CD4-positive, alpha-beta T cell (primary cell): Measurements from ENCODE around the gene FKBP5. TPM values are rescaled to one million over a fixed set of nuclear protein-coding genes. Genes with fewer than 3 reads are reported as not detected.
A peak's percentile ranks its signal among the peaks of the same experiment; 100 is the strongest.

ENCODE experiments used
- ATAC-seq: fragments of 200-7000 bp; cut with Tn5 transposase; one replicate; pipeline ENCODE4 v1.10.0; 2022; ENCODE audit warnings: mild to moderate bottlenecking; ENCODE audit not compliant: poor library complexity
- CTCF ChIA-PET: fragments of 350-600 bp; sonication (Branson Sonifier 250); formaldehyde crosslinking; loops from one replicate; lab custom pipeline; 2021; ENCODE audit warnings: antibody characterized with exemption, inconsistent platforms; lab: Charles Lee
- POLR2A ChIA-PET: fragments of 350-600 bp; sonication (Branson Sonifier 250); formaldehyde crosslinking; loops from one replicate; lab custom pipeline; 2021; ENCODE audit warnings: antibody characterized with exemption, inconsistent platforms; lab: Charles Lee
- DNase-seq, 14 experiments: peaks; one replicate each; pipeline ENCODE4 v3.0.0-alpha.2; 2013 to 2020; ENCODE audit warnings: mixed read lengths in 2 of 14
- H3K27ac ChIP-seq, 2 donors: one replicate each; pipeline versions ENCODE4 v1.5.1 to v1.7.0; 2013; ENCODE audit warnings: low read length in 2 of 2, low read depth in 1 of 2, mild to moderate bottlenecking in 1 of 2
- H3K27me3 ChIP-seq, 2 experiments: 1 replicate in 1 of 2; 2 replicates in 1 of 2; pipeline versions ENCODE4 v1.6.1 to v1.7.0; 2013; ENCODE audit warnings: low read length in 2 of 2, control low read depth in 1 of 2, mild to moderate bottlenecking in 1 of 2, moderate library complexity in 1 of 2; ENCODE audit not compliant: insufficient read depth in 2 of 2, control insufficient read depth in 1 of 2
- H3K36me3 ChIP-seq: one replicate; pipeline ENCODE4 v1.6.1; 2013; ENCODE audit warnings: low read length, control low read depth; ENCODE audit not compliant: insufficient read depth
- H3K4me1 ChIP-seq: one replicate; pipeline ENCODE4 v1.6.1; 2013; ENCODE audit warnings: low read length, control low read depth; ENCODE audit not compliant: insufficient read depth
- H3K4me3 ChIP-seq: one replicate; pipeline ENCODE4 v1.5.1; 2013; ENCODE audit warnings: mild to moderate bottlenecking, low read length, moderate library complexity
- H3K9me3 ChIP-seq, 2 experiments: 1 replicate in 1 of 2; 2 replicates in 1 of 2; pipeline versions ENCODE4 v1.6.1 to v1.7.0; 2013; ENCODE audit warnings: low read length in 2 of 2, mild to moderate bottlenecking in 2 of 2, control low read depth in 1 of 2, moderate library complexity in 1 of 2; ENCODE audit not compliant: control insufficient read depth in 1 of 2, insufficient read depth in 1 of 2
- H3K27ac Mint-ChIP-seq: one replicate; pipeline ENCODE4 v1.8.0; 2020; ENCODE audit warnings: mixed read lengths
- H3K27me3 Mint-ChIP-seq: one replicate; pipeline ENCODE4 v1.8.0; 2021; ENCODE audit warnings: mixed read lengths
- H3K36me3 Mint-ChIP-seq: one replicate; pipeline ENCODE4 v1.8.0; 2021; ENCODE audit warnings: low read depth, mixed read lengths
- H3K4me1 Mint-ChIP-seq: one replicate; pipeline ENCODE4 v1.8.0; 2021; ENCODE audit warnings: low read depth, mixed read lengths
- H3K4me3 Mint-ChIP-seq: one replicate; pipeline ENCODE4 v1.8.0; 2020; ENCODE audit warnings: mild to moderate bottlenecking, mixed read lengths
- H3K9me3 Mint-ChIP-seq: one replicate; pipeline ENCODE4 v1.8.0; 2020; ENCODE audit warnings: mixed read lengths
- CTCF ChIP-seq: fragments of 200-600 bp; IDR thresholded peaks from one replicate; pipeline ENCODE4 v1.8.0; 2022; ENCODE audit warnings: antibody characterized with exemption, mild to moderate bottlenecking
- intact Hi-C, 2 experiments: fragments of 100-400 bp; cut with DNase I in 1 of 2; cut with micrococcal nuclease in 1 of 2; formaldehyde crosslinking; loops; one replicate each; pipeline versions ENCODE4 v1.15.1 to v1.9.0; 2023 to 2025; cut with DNase I, micrococcal nuclease
- total RNA-seq, 174 experiments: library from RNA in 2 of 174; stranded (reverse) in 2 of 174; gene quantifications; one replicate each; pipeline ENCODE4 v1.2.3 and lab custom pipeline; 2021 to 2026

FKBP5 gene
- total RNA-seq, 2 experiments from 2014 or later: 72.6 to 75.9 TPM

DNA sequence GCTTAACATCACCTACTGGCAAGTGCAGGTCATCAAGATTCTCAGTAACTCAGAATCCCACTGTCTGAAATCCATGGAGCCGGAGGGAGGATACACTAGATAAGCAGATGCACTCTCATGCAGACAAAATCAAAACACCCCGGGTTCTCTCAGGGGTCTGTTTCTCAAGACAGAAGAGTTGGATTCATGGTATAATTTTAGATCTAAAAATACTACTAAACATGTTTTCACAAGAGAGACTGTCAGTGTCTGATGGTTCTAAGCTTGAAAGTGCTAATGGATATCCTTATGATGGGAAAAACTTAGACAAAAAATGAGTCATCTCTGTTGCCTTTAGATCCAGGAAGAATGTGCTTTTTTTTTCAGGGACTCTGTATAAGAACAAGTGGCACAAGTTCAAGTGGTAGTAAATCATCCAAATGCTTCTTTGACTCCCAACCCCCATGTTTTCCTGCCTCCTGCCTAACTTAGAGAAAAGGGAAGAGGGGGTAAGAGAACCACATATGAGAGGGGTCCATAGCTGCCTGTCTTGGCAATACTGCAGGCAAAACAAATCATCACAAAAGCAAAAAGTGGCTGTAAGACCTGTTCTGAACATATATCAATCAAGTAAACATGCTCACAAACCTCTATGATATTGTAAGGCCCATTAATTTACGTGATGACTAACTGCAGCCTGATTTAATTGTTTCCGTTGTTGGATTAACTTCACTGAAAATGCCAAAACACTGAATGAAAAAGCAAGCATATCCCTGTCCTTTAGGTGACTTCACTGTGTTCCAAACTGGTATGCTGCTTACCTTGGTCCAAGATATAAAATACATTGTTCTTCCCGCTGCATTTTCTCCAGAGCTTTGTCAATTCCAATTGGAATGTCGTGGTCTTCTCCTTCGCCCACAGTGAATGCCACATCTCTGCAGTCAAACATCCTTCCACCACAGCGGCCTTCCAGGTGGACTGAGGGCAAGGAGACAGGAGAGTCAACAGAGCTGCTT is 92.0 kb downstream of the FKBP5 start:
- H3K27ac ChIP-seq: peak overlapping the region; percentile 20 to 60
- H3K4me3 ChIP-seq: no peak overlapping the region
- peaks cover 78% of the 10 kb centered on the region for H3K4me1 ChIP-seq
- no peak for DNase-seq
- TF ChIP-seq CTCF: no peak
- Mint-ChIP-seq H3K4me3 (peak overlapping the region; percentile 62), H3K9me3 (no peaks in the 10 kb centered on the region), H3K4me1 (peaks cover 92% of the 10 kb centered on the region), H3K27me3 (no peaks in the 10 kb centered on the region), H3K36me3 (peaks cover 75% of the 10 kb centered on the region), H3K27ac (peak overlapping the region; percentile 85)
- ATAC-seq: no peak
- H3K27me3 ChIP-seq: no peaks in the 10 kb centered on the region
- ChIA-PET CTCF (interaction anchor here (0.6 to 1.2 kb wide), 2 partner anchors 27 to 74 kb away, joined by 3 read pairs; no protein-coding TSS in a partner anchor), POLR2A (interaction anchor here (1.5 to 3.5 kb wide), 3 partner anchors 9 to 25 kb away, joined by 3 to 12 read pairs (median 6); no protein-coding TSS in a partner anchor)
- intact Hi-C loops: no loop called here
- H3K9me3 ChIP-seq: no peaks in the 10 kb centered on the region
- peaks cover 45% of the 10 kb centered on the region for H3K36me3 ChIP-seq

DNA sequence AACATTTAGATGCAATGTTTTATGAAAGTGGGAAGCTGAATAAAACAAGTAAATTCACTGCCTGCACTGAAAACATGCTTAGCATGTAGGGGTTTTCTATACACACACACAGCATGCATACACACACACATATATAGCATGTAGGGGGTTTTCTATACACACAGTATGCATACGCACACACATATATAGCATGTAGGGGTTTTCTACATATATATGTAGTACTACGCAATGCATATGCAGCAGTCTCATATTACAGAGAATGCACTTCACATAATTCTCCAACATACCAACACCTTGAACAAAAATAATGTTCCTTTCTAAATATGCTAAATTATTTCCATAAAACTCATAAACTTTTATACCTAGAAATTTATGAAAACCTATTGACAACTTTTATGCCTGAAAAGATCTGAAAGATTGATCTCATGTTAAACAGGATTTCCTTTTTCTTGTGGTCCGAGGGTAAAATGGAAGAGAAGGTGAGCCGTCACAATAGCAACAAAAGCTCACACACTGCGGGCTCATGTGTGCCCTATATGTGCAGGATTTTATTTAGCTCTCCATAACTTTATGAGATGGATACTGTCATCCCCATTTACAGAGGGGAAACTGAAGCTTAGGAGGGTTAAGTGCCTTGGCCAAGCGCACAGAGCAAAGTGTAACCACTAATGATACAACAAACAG is 94.1 kb downstream of the FKBP5 start:
- Mint-ChIP-seq H3K4me1 (peaks cover 94% of the 10 kb centered on the region), H3K4me3 (peak overlapping the region; percentile 12), H3K9me3 (no peaks in the 10 kb centered on the region), H3K27ac (peak overlapping the region; percentile 85), H3K36me3 (peaks cover 91% of the 10 kb centered on the region), H3K27me3 (no peaks in the 10 kb centered on the region)
- ChIA-PET POLR2A (interaction anchor here (0.8 to 3.5 kb wide), 11 partner anchors 9 to 335 kb away, joined by 3 to 12 read pairs (median 4); partner anchors contain the start of gene ZNF76), CTCF (interaction anchor here (1.2 to 1.7 kb wide), 4 partner anchors 9 to 142 kb away, joined by 4 to 6 read pairs (median 4); partner anchors contain the start of gene ARMC12)
- DNase-seq (peak in 4 of 14 experiments; percentile 25 to 56 (median 32)), ATAC-seq (peak; percentile 69)
- peak overlapping the region; percentile 11 for H3K4me3 ChIP-seq
- no peaks in the 10 kb centered on the region for H3K9me3 ChIP-seq
- no peaks in the 10 kb centered on the region for H3K27me3 ChIP-seq
- H3K27ac ChIP-seq: peak overlapping the region; percentile 31 to 47
- intact Hi-C loops: no loop called here
- H3K36me3 ChIP-seq: peaks cover 64% of the 10 kb centered on the region
- peaks cover 82% of the 10 kb centered on the region for H3K4me1 ChIP-seq
- no peak for TF ChIP-seq CTCF

- intact Hi-C loops: no loop called here
- no peaks in the 10 kb centered on the region for H3K9me3 Mint-ChIP-seq
- H3K4me3 Mint-ChIP-seq: no peak overlapping the region
- Histone ChIP-seq H3K36me3 (peaks cover 75% of the 10 kb centered on the region), H3K27me3 (no peaks in the 10 kb centered on the region), H3K9me3 (no peaks in the 10 kb centered on the region), H3K27ac (peak overlapping the region in 1 of 2 donors; percentile 18), H3K4me1 (peaks cover 78% of the 10 kb centered on the region), H3K4me3 (no peak overlapping the region)
- DNase-seq (no peak), ATAC-seq (no peak)
- H3K27me3 Mint-ChIP-seq: no peaks in the 10 kb centered on the region
- H3K27ac Mint-ChIP-seq: peak overlapping the region; percentile 85
- CTCF ChIA-PET: interaction anchor here (0.7 to 6.6 kb wide), 9 partner anchors 8 to 145 kb away, joined by 3 to 65 read pairs (median 4); partner anchors contain the start of gene ARMC12
- no peak for TF ChIP-seq CTCF
- peaks cover 97% of the 10 kb centered on the region for H3K36me3 Mint-ChIP-seq
- POLR2A ChIA-PET: interaction anchor here (0.8 to 10.4 kb wide), 10 partner anchors 10 to 144 kb away, joined by 3 to 181 read pairs (median 10); partner anchors contain the start of gene ARMC12
- H3K4me1 Mint-ChIP-seq: peaks cover 93% of the 10 kb centered on the region
These were observed 96.5 kb downstream of the FKBP5 start for GRCh38 chr6:35592178-35592577.
